Fibroblast of lung (primary cell): Measurements from ENCODE around the gene PGAM5. TPM values are rescaled to one million over a fixed set of nuclear protein-coding genes. Genes with fewer than 3 reads are reported as not detected.

ENCODE experiments used
- DNase-seq, 2 donors: peaks; one replicate each; pipeline versions ENCODE4 v3.0.0 to v3.0.0-alpha.2; 2010; ENCODE audit warnings: low read depth in 2 of 2
- H2AFZ ChIP-seq: 2 replicates; pipeline ENCODE4 v1.5.1; 2012; ENCODE audit warnings: low read length, control low read depth, inconsistent platforms
- H3K27ac ChIP-seq: 2 replicates; pipeline ENCODE4 v1.5.1; 2011; ENCODE audit warnings: low read length, control low read depth; ENCODE audit not compliant: insufficient read depth
- H3K27me3 ChIP-seq: 2 replicates; pipeline ENCODE4 v1.5.1; 2011; ENCODE audit warnings: mild to moderate bottlenecking, low read length; ENCODE audit not compliant: control insufficient read depth, insufficient read depth
- H3K36me3 ChIP-seq: 2 replicates; pipeline ENCODE4 v1.5.1; 2011; ENCODE audit warnings: low read length; ENCODE audit not compliant: control insufficient read depth, insufficient read depth
- H3K4me1 ChIP-seq: 2 replicates; pipeline ENCODE4 v1.5.1; 2011; ENCODE audit warnings: low read length; ENCODE audit not compliant: control insufficient read depth, insufficient read depth; ENCODE audit errors: extremely low read depth
- H3K4me2 ChIP-seq: 2 replicates; pipeline ENCODE4 v1.5.1; 2011; ENCODE audit warnings: low read length, control low read depth; ENCODE audit not compliant: insufficient read depth; ENCODE audit errors: extremely low read depth
- H3K4me3 ChIP-seq, 4 experiments: fragments of 200-600 bp in 1 of 4; sonication (generic) in 1 of 4; replicated peaks in 1 of 4; 2 replicates each; pipeline ENCODE4 v1.5.1; 2011 to 2016; ENCODE audit warnings: low read length in 4 of 4, low read depth in 3 of 4, mild to moderate bottlenecking in 3 of 4, control low read depth in 2 of 4, inconsistent platforms in 1 of 4, mixed read lengths in 1 of 4; ENCODE audit not compliant: insufficient read depth in 1 of 4; ENCODE audit errors: control extremely low read depth in 1 of 4
- H3K79me2 ChIP-seq: 2 replicates; pipeline ENCODE4 v1.5.1; 2012; ENCODE audit warnings: mild to moderate bottlenecking, low read length, inconsistent platforms; ENCODE audit not compliant: control insufficient read depth, insufficient read depth
- H3K9ac ChIP-seq: 2 replicates; pipeline ENCODE4 v1.5.1; 2011; ENCODE audit warnings: mild to moderate bottlenecking, low read length, control low read depth; ENCODE audit not compliant: insufficient read depth
- H3K9me3 ChIP-seq: 2 replicates; pipeline ENCODE4 v1.5.1; 2012; ENCODE audit warnings: low read depth, low read length; ENCODE audit not compliant: control insufficient read depth, insufficient read depth
- H4K20me1 ChIP-seq: 2 replicates; pipeline ENCODE4 v1.5.1; 2011; ENCODE audit warnings: low read length; ENCODE audit not compliant: control insufficient read depth, insufficient read depth; ENCODE audit errors: extremely low read depth
- CTCF ChIP-seq, 2 donors: IDR thresholded peaks in 1 of 2; conservative IDR thresholded peaks in 1 of 2; 1 replicate in 1 of 2; 2 replicates in 1 of 2; pipeline ENCODE4 v1.5.1; 2011 to 2012; ENCODE audit warnings: low read length in 2 of 2, control low read depth in 1 of 2, inconsistent platforms in 1 of 2, low read depth in 1 of 2, mild to moderate bottlenecking in 1 of 2
- EZH2 ChIP-seq: IDR thresholded peaks from 2 replicates; pipeline ENCODE4 v1.5.1; 2012; ENCODE audit warnings: low read length, control low read depth, mild to moderate bottlenecking; ENCODE audit errors: missing control alignments
- polyA plus RNA-seq, 2 donors: library from polyadenylated mRNA; depleted of rRNA in 1 of 2; stranded (reverse) in 1 of 2; unstranded in 1 of 2; fragments of >200 nt; gene quantifications; 2 replicates each; pipeline ENCODE4 v1.2.1, GENCODE V29; 2011 to 2012; ENCODE audit warnings: missing spikeins in 1 of 2
- total RNA-seq: library from RNA; depleted of rRNA; stranded (reverse); fragments of >200 nt; gene quantifications from 2 replicates; pipeline ENCODE4 v1.2.1, GENCODE V29; 2014

Gene PGAM5
- total and polyA plus RNA-seq, 2 donors (not counting 1 experiment from before 2014, with no cell fraction given): 9.8 to 27.1 TPM

- Histone ChIP-seq H2AFZ (no peak overlapping the region), H3K27ac (no peak overlapping the region), H3K9ac (no peak overlapping the region), H4K20me1 (no peaks in the 10 kb centered on the region), H3K27me3 (no peaks in the 10 kb centered on the region), H3K4me2 (no peak overlapping the region), H3K36me3 (peaks cover 46% of the 10 kb centered on the region), H3K79me2 (peaks cover 5% of the 10 kb centered on the region), H3K4me1 (no peaks in the 10 kb centered on the region), H3K9me3 (no peaks in the 10 kb centered on the region), H3K4me3 (no peak overlapping the region)
- no peak for DNase-seq
- no peak for TF ChIP-seq EZH2
- TF ChIP-seq CTCF (conservative IDR thresholded peaks at IDR 0.05 in 1 of 2, IDR thresholded peaks at IDR 0.05 in 1 of 2; ENCODE audit: low read depth in 1 of 2, low read length in 2 of 2): no peak
These were observed 23.6 kb downstream of the PGAM5 start for GRCh38 chr12:132734206-132734605.

GRCh38 chr12:132735496-132735895 lies 24.9 kb downstream of the PGAM5 start:
- Histone ChIP-seq H3K27me3 (no peaks in the 10 kb centered on the region), H3K4me1 (no peaks in the 10 kb centered on the region), H4K20me1 (no peaks in the 10 kb centered on the region), H3K27ac (no peak overlapping the region), H3K9me3 (no peaks in the 10 kb centered on the region), H3K4me2 (no peak overlapping the region), H3K9ac (no peak overlapping the region), H3K4me3 (no peak overlapping the region), H3K79me2 (peaks cover 3% of the 10 kb centered on the region), H3K36me3 (peaks cover 50% of the 10 kb centered on the region), H2AFZ (no peak overlapping the region)
- TF ChIP-seq EZH2: no peak
- TF ChIP-seq CTCF (conservative IDR thresholded peaks at IDR 0.05 in 1 of 2, IDR thresholded peaks at IDR 0.05 in 1 of 2; ENCODE audit: low read depth in 1 of 2, low read length in 2 of 2): no peak
- no peak for DNase-seq

GRCh38 chr12:132736378-132736777 lies 25.7 kb downstream of the PGAM5 start:
- no peak overlapping the region for H3K27ac ChIP-seq
- no peak overlapping the region for H3K9ac ChIP-seq
- peaks cover 50% of the 10 kb centered on the region for H3K36me3 ChIP-seq
- H3K4me1 ChIP-seq: no peaks in the 10 kb centered on the region
- H3K4me2 ChIP-seq: no peak overlapping the region
- H2AFZ ChIP-seq: no peak overlapping the region
- H3K4me3 ChIP-seq: no peak overlapping the region
- no peaks in the 10 kb centered on the region for H3K9me3 ChIP-seq
- H3K27me3 ChIP-seq: no peaks in the 10 kb centered on the region
- DNase-seq: no peak
- H3K79me2 ChIP-seq: peaks cover 3% of the 10 kb centered on the region
- TF ChIP-seq CTCF (conservative IDR thresholded peaks at IDR 0.05 in 1 of 2, IDR thresholded peaks at IDR 0.05 in 1 of 2; ENCODE audit: low read depth in 1 of 2, low read length in 2 of 2) (no peak), EZH2 (no peak)
- H4K20me1 ChIP-seq: no peaks in the 10 kb centered on the region
